GM12874 (cell line): Measurements from ENCODE around the gene USP16.

Experiments
- TF ChIP-seq, protein P1 (sequence below): IDR thresholded peaks from 2 replicates; pipeline ENCODE4 v1.5.1; 2011; ENCODE audit warnings: low read depth, mild to moderate bottlenecking, control low read depth, low read length, moderate library complexity; ENCODE audit not compliant: insufficient read depth

The USP16 gene

DNA sequence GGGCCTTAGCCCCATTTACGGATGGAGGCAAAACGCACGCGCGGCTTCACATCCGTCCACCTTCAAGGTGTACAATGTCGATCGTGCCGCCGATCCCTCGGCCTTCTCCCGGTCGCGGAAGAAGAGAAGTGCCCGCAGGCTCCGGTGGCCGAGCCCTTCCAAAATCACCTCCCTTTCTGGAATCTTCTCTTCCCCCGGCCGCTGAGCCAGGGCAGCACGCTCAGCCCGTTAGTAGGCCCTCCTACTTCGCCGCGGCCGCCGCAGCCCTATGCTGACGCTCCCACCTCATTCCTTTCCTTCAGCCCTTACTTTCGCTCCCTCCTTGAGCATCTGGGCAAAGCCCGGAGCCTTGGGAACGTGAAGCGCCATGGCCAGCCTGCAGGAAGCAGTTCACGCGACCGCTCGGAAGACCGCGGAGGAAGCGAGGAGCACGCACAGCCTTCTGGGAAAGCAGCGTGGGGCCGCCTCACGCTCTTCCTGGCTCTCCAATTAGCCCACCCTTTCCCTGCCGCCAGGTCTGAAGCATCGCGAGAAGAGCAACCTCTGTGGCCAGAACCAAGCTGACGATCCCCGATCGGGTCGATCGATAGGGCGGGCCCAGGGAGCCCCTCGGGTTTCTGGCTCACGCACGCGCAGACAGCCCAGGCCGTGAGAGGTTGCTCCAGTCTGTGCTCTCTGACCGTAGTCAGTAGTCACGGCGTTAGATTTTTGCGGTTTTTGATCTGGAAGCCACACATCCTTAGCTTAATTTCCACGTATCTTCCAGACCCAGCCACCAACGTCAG lies 48.9 kb downstream of the USP16 start, which contains the start of gene CCT8:
Gene CCT8, minus strand, starts transcription at position 427 of the 785 bp plus-strand sequence. Its CDS starts 58 bp downstream, at position 369.
- TF ChIP-seq, protein P1, sequence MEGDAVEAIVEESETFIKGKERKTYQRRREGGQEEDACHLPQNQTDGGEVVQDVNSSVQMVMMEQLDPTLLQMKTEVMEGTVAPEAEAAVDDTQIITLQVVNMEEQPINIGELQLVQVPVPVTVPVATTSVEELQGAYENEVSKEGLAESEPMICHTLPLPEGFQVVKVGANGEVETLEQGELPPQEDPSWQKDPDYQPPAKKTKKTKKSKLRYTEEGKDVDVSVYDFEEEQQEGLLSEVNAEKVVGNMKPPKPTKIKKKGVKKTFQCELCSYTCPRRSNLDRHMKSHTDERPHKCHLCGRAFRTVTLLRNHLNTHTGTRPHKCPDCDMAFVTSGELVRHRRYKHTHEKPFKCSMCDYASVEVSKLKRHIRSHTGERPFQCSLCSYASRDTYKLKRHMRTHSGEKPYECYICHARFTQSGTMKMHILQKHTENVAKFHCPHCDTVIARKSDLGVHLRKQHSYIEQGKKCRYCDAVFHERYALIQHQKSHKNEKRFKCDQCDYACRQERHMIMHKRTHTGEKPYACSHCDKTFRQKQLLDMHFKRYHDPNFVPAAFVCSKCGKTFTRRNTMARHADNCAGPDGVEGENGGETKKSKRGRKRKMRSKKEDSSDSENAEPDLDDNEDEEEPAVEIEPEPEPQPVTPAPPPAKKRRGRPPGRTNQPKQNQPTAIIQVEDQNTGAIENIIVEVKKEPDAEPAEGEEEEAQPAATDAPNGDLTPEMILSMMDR = no peak

- TF ChIP-seq, protein P1 = no peak
These were observed 49.5 kb downstream of the USP16 start for GRCh38 chr21:29074007-29074376.

DNA sequence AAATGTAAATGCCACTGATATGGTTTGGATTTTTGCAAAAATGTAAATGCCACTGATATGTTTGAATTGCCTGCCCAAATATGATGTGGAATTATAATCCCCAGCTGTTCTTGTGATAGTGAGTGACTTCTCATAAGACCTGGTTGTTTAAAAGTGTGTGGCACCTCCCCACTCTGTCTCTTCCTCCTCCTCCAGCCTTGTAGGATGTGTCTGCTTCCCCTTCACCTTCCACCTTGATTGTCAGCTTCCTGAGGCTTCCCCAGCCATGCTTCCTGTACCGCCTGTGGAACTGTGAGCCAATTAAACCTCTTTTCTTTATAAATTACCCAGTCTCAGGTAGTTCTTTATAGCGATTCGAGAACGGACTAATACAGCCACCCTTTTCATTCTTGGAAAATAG lies 50.3 kb downstream of the USP16 start:
- TF ChIP-seq, protein P1 = no peak

- TF ChIP-seq, protein P1 = no peak
These were observed 51.4 kb downstream of the USP16 start for GRCh38 chr21:29075706-29076466.

GRCh38 chr21:29077651-29078090 lies 53.2 kb downstream of the USP16 start:
- TF ChIP-seq, protein P1 = no peak

DNA sequence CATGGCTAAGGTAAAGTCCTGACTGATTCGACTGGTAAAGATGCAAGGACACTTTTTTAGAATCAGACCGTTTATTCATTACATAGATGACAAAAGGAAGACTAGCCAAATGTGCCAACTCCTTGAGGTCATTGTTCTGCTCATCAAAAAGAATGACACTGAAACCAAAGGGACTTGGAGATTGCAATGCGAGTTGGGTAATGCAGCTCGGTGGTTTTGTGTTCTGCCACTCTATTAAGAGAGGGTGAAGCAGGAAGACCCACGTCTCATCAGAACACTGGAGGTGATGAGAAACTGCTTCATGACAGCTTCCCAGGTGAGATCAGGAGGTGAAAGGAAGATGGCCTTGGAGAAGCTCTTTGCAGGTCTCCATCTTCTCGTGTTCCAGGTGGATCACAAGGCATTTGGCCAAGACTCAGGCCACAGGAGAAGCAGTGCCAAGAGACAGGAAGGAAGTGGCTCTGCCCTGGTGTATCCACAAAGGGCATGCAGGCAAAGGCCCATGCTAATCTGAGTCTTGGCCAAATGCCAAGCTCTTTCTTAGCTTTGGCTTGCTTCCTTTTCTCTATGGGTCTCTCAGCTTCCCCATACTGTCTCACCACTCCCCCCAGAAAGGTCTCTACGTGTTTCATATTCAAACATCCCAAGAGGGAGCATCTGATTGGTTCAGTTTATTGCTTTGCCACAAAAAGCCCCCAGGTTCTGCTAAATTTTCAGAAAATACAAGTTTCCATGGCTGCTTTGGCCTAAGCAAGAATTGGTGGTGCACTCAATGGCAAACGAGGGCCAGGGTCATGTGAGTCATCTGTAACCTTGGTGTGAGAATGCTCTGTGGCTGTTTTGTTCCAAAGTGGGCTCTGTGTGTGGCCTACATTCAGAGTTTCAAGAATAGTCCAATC lies 54.6 kb downstream of the USP16 start:
- TF ChIP-seq, protein P1 = no peak
